ENCODE data around the gene NOB1. TPM values are rescaled to one million over a fixed set of nuclear protein-coding genes. Genes with fewer than 3 reads are reported as not detected.
A peak's percentile ranks its signal among the peaks of the same experiment; 100 is the strongest.

Gene NOB1
- total and polyA plus RNA-seq, 2 of the 4 experiments (the other 2 are of a cell fraction) = 47.0 to 58.1 TPM

DNA sequence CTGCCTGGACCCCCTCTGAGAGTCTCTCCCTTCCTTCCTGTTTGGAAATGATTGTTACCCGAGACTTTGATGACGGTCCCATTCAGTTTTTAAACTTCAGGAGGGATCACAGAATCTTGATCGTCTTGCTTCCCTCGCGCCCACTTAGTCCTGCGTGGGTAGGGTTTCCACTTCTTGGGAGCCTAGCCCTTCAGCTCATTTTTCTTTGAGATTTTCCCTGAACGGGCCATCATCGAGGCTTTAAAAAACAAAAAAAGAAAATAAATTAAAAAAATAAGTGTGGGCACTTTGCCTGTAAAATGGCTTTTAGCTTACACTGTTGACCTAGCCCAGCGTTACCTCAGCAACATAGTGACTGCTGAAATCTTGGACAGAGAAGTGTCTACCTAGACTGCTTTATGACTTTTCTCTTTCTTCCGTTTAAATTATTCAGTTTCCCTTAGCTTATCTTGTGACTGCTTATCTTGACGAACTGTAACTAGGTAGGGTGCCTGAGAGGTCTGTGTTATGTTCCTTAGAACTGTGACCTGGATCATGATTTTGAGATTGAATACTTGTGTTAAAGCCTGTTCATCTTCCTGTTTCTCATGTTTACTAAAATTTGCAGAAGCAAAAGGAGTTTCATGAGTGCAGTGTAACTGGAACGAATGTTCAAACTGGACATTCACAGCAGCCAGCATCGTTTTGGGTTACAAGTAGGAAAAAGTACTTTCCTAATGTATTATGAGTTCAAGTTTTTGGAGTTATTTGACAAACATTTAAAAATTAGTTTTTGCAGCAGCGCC lies 8.3 kb upstream of the NOB1 start:
- H2BK20ac ChIP-seq (ENCODE audit: low read depth, low read length) = no peak overlapping the region
- peak overlapping the region; percentile 83; the same call in 1 of the 2 replicates for H4K91ac ChIP-seq (ENCODE audit: insufficient read depth, low read depth, low read length)
- H3K4me2 ChIP-seq (ENCODE audit: low read depth, low read length) = peak overlapping the region; percentile 96
- TSS peak; percentile 44 for BruUV-seq (replicated peaks)
- TF ChIP-seq MXI1 (IDR thresholded peaks at IDR 0.05; ENCODE audit: borderline replicate concordance, low read depth, low read length) (no peak), RCOR1 (IDR thresholded peaks at IDR 0.05; ENCODE audit: insufficient replicate concordance, low read length) (no peak)
- DNase-seq = peak; percentile 49
- peaks cover 19 to 37% of the 10 kb centered on the region in 2 experiments for H3K79me1 ChIP-seq (ENCODE audit: low read depth in 1 of 2, low read length in 2 of 2)
- peak overlapping the region; percentile 97 for H2AFZ ChIP-seq (replicated peaks; ENCODE audit: low read length, poor library complexity)
- H2AK9ac ChIP-seq (replicated peaks; ENCODE audit: low read depth, low read length, poor library complexity) = peak overlapping the region; percentile 89
- peak overlapping the region; percentile 68 for H2BK5ac ChIP-seq (ENCODE audit: low read depth, low read length, poor library complexity, severe bottlenecking)
- no peaks in the 10 kb centered on the region for H4K20me1 ChIP-seq (ENCODE audit: insufficient read depth, low read length)
- H3K27me3 ChIP-seq (ENCODE audit: control insufficient read depth, insufficient read depth, low read length) = no peaks in the 10 kb centered on the region
- dilution Hi-C loops (cut with HindIII; ENCODE audit: low sequenced_read_pairs, unreplicated experiment) = no loop called here
- no peaks in the 10 kb centered on the region for H3K36me3 ChIP-seq (ENCODE audit: control insufficient read depth, insufficient read depth, low read length)
- H3K9ac ChIP-seq (ENCODE audit: low read depth, low read length) = peak overlapping the region; percentile 82
- peak overlapping the region; percentile 82 to 91 for H4K8ac ChIP-seq (ENCODE audit: low read depth in 2 of 2, low read length in 2 of 2)
- intact Hi-C loops (cut with micrococcal nuclease) = no loop called here
- H3K4me3 ChIP-seq (ENCODE audit: insufficient read depth, low read depth, low read length) = peak overlapping the region; percentile 78
- peak overlapping the region; percentile 93 for H3K14ac ChIP-seq (replicated peaks; ENCODE audit: low read depth, low read length)
- peak overlapping the region; percentile 78 for H3K27ac ChIP-seq (ENCODE audit: insufficient read depth, low read length)
- H3K4me1 ChIP-seq (ENCODE audit: control insufficient read depth, insufficient read depth, low read length) = no peaks in the 10 kb centered on the region; the same call in 1 of the 2 replicates
- peak overlapping the region; percentile 89 for H3K4ac ChIP-seq (ENCODE audit: low read depth, low read length)
- H2BK120ac ChIP-seq (ENCODE audit: low read depth, low read length) = peak overlapping the region; percentile 43; the same call in 1 of the 2 replicates
- no peak overlapping the region for H2BK15ac ChIP-seq (ENCODE audit: low read depth, low read length)
- in situ Hi-C loops (cut with MboI; ENCODE audit: low sequenced_read_pairs) = no loop called here
- H2AK5ac ChIP-seq (ENCODE audit: low read depth, low read length) = peak overlapping the region; percentile 10; the same call in 1 of the 2 replicates
- ATAC-seq (ENCODE audit: low read depth) = peak; percentile 49
- H3K18ac ChIP-seq (ENCODE audit: low read depth, low read length) = peak overlapping the region; percentile 15
- WGBS, 2 experiments (ENCODE audit: extremely low coverage in 2 of 2, insufficient read length in 1 of 2) = 4% methylated on average over 4 of the region's 14 CpGs; no CpG with 5 or more reads in 1 of the 2 experiments
- ChIA-PET CTCF (no interaction called here), POLR2A (ENCODE audit: unreplicated experiment) (interaction anchor here (0.5 kb wide), 1 partner anchor 218 kb away, joined by 10 read pairs; no protein-coding TSS in a partner anchor)
- no peaks in the 10 kb centered on the region for H3K9me3 ChIP-seq (ENCODE audit: control insufficient read depth, insufficient read depth, low read length)
- peak overlapping the region; percentile 84 for H3K56ac ChIP-seq (ENCODE audit: extremely low read depth, insufficient read depth, low read length)
- H4K5ac ChIP-seq (ENCODE audit: low read depth, low read length) = peak overlapping the region; percentile 43
- H3K23ac ChIP-seq (ENCODE audit: low read depth, low read length) = peak overlapping the region; percentile 88
- 0 out of 2 replicates have a peak, but pooled peaks cover 3% of the 10 kb centered on the region for H3K9me1 ChIP-seq (ENCODE audit: insufficient read depth, low read length)

Measured in IMR-90 (cell line).